HG03520 (cell line): ENCODE results near the gene GDF7.
"Not testable (repeated sequence)": the region's sequence is repeated elsewhere in the genome, so short reads cannot be mapped to it uniquely, and the experiment has no call there.

Source experiments
- ATAC-seq: cut with Tn5 transposase; IDR thresholded peaks from one replicate; pipeline ENCODE4 v1.9.1; 2021; ENCODE audit warnings: mild to moderate bottlenecking, moderate library complexity; ENCODE audit not compliant: unreplicated experiment

Gene GDF7

GRCh38 chr2:20691076-20691734, 24.3 kb downstream of the GDF7 start:
- ATAC-seq = no peak

- no peak for ATAC-seq
Measured at GRCh38 chr2:20692081-20692480, 25.1 kb downstream of the GDF7 start.

GRCh38 chr2:20693317-20693716, 26.4 kb downstream of the GDF7 start:
- ATAC-seq = no peak

- ATAC-seq = no peak
Measured at GRCh38 chr2:20696366-20696765, 29.4 kb downstream of the GDF7 start.

- no peak for ATAC-seq
Measured at GRCh38 chr2:20697322-20697934, 30.5 kb downstream of the GDF7 start.

GRCh38 chr2:20698916-20699613, 32.1 kb downstream of the GDF7 start:
- no peak for ATAC-seq

- ATAC-seq = no peak
Measured at GRCh38 chr2:20702563-20702962, 35.6 kb downstream of the GDF7 start.

GRCh38 chr2:20704886-20705285, 37.9 kb downstream of the GDF7 start:
- no peak for ATAC-seq

- no peak for ATAC-seq
Measured at GRCh38 chr2:20706217-20706616, 39.3 kb downstream of the GDF7 start.

- no peak for ATAC-seq
Measured at GRCh38 chr2:20706786-20707185, 39.8 kb downstream of the GDF7 start.

GRCh38 chr2:20707601-20708000, 40.7 kb downstream of the GDF7 start:
- no peak for ATAC-seq

GRCh38 chr2:20711641-20712040, 44.7 kb downstream of the GDF7 start:
- ATAC-seq = not testable (repeated sequence)

GRCh38 chr2:20713585-20713984, 46.6 kb downstream of the GDF7 start:
- not testable (repeated sequence) for ATAC-seq

GRCh38 chr2:20714412-20714811, 47.5 kb downstream of the GDF7 start:
- ATAC-seq = not testable (repeated sequence)

GRCh38 chr2:20716164-20716563, 49.2 kb downstream of the GDF7 start:
- not testable (repeated sequence) for ATAC-seq

GRCh38 chr2:20717641-20718040, 50.7 kb downstream of the GDF7 start:
- ATAC-seq = no peak

- ATAC-seq = no peak
Measured at GRCh38 chr2:20722592-20723240, 55.8 kb downstream of the GDF7 start.

GRCh38 chr2:20723543-20723942, 56.6 kb downstream of the GDF7 start:
- no peak for ATAC-seq

GRCh38 chr2:20724500-20725053, 57.6 kb downstream of the GDF7 start:
- no peak for ATAC-seq

GRCh38 chr2:20725782-20726181, 58.8 kb downstream of the GDF7 start:
- no peak for ATAC-seq

- no peak for ATAC-seq
Measured at GRCh38 chr2:20726913-20727312, 60.0 kb downstream of the GDF7 start.
